ENCODE results near the gene SCYGR3. TPM values are rescaled to one million over a fixed set of nuclear protein-coding genes. Genes with fewer than 3 reads are reported as not detected.

SCYGR3 gene
- total RNA-seq, 1 experiment from 2014 or later, result not detected

GRCh38 chr2:227597036-227597435 is 17.6 kb downstream of the SCYGR3 start:
- no peak overlapping the region for H3K23ac ChIP-seq (ENCODE audit: insufficient read length, low read depth, low read length)
- no peak overlapping the region for H4K5ac ChIP-seq (ENCODE audit: insufficient read length, low read depth, low read length)
- no peak overlapping the region for H3K56ac ChIP-seq (ENCODE audit: insufficient read length, low read depth, low read length)
- no peaks in the 10 kb centered on the region for H3K4me1 ChIP-seq (ENCODE audit: insufficient read depth, low read length)
- H2BK20ac ChIP-seq (ENCODE audit: low read depth, low read length, poor library complexity, severe bottlenecking), result no peak overlapping the region
- no peaks in the 10 kb centered on the region for H3K79me1 ChIP-seq (ENCODE audit: insufficient read depth, low read depth, low read length, poor library complexity, severe bottlenecking)
- no peak overlapping the region for H3K4ac ChIP-seq (ENCODE audit: low read depth, low read length)
- TF ChIP-seq CTCF (conservative IDR thresholded peaks at IDR 0.05), result no peak
- Mint-ChIP-seq H3K4me1 (peaks cover 5 to 14% of the 10 kb centered on the region in 2 experiments), H3K4me3 (no peak overlapping the region), H3K36me3 (ENCODE audit: insufficient read depth in 1 of 3, low read depth in 3 of 3) (no peaks in the 10 kb centered on the region; a peak in 1 of 7 replicates), H3K27ac (no peak overlapping the region), H3K27me3 (ENCODE audit: low read depth) (no peaks in the 10 kb centered on the region; the same call in 1 of the 2 replicates), H3K9me3 (no peaks in the 10 kb centered on the region)
- H4K8ac ChIP-seq (replicated peaks; ENCODE audit: insufficient read length, low read depth, low read length), result no peak overlapping the region
- no peak overlapping the region for H4K91ac ChIP-seq (ENCODE audit: insufficient read length, low read depth, low read length)
- no peaks in the 10 kb centered on the region for H3K9me3 ChIP-seq (ENCODE audit: control insufficient read depth, low read depth, low read length)
- no peak overlapping the region for H2AFZ ChIP-seq (ENCODE audit: low read length)
- H3K9ac ChIP-seq (ENCODE audit: extremely low read depth, insufficient read length, low read length), result no peak overlapping the region
- H3K4me2 ChIP-seq (ENCODE audit: insufficient read depth, insufficient read length, low read length), result no peak overlapping the region
- H2BK5ac ChIP-seq (ENCODE audit: insufficient read length, low read length), result no peak overlapping the region
- no peak overlapping the region for H3T11ph ChIP-seq (ENCODE audit: low read length)
- H3K27ac ChIP-seq (ENCODE audit: insufficient read length, low read depth, low read length), result no peak overlapping the region
- no peak overlapping the region for H2BK12ac ChIP-seq (ENCODE audit: insufficient read length, low read depth, low read length)
- H3K14ac ChIP-seq (ENCODE audit: insufficient read depth, low read length), result no peak overlapping the region
- H2BK15ac ChIP-seq (ENCODE audit: low read depth, low read length), result no peak overlapping the region
- no peaks in the 10 kb centered on the region for H3K79me2 ChIP-seq (ENCODE audit: insufficient read depth, low read length)
- DNase-seq, result no peak
- H3K23me2 ChIP-seq (ENCODE audit: insufficient read length, low read depth, low read length, poor library complexity, severe bottlenecking), result no peaks in the 10 kb centered on the region
- H4K20me1 ChIP-seq (ENCODE audit: control insufficient read depth, insufficient read depth, insufficient read length), result no peaks in the 10 kb centered on the region
- H2AK5ac ChIP-seq (ENCODE audit: insufficient read length, low read length), result no peak overlapping the region
- no peak overlapping the region for H2BK120ac ChIP-seq (ENCODE audit: low read depth, low read length, poor library complexity, severe bottlenecking)
- no peak overlapping the region for H3K18ac ChIP-seq (ENCODE audit: insufficient read length, low read depth, low read length)
- H3K27me3 ChIP-seq (ENCODE audit: insufficient read depth, low read length), result no peaks in the 10 kb centered on the region
